RCC 7860 (cell line): ENCODE data around the gene DXO.
A peak's percentile ranks its signal among the peaks of the same experiment; 100 is the strongest.
"Not testable (repeated sequence)": the region's sequence is repeated elsewhere in the genome, so short reads cannot be mapped to it uniquely, and the experiment has no call there.

Experiments
- DNase-seq: peaks from one replicate; pipeline ENCODE4 v3.0.0-alpha.2; 2015; ENCODE audit warnings: low spot score
- FAIRE-seq: peaks from 2 replicates; lab custom pipeline; 2012; peaks lifted over from hg19 to GRCh38; lab: Jason Lieb, UNC

DXO gene

GRCh38 chr6:31980998-31981397, 9.1 kb upstream of the DXO start:
- not testable (repeated sequence) for FAIRE-seq

GRCh38 chr6:31980195-31980876, 8.4 kb upstream of the DXO start:
- not testable (repeated sequence) for FAIRE-seq, DNase-seq

More at GRCh38 chr6:31980998-31981397, 9.1 kb upstream of the DXO start:
- DNase-seq: not testable (repeated sequence)

- FAIRE-seq (no peak), DNase-seq (no peak)
These were observed 7.4 kb upstream of the DXO start for GRCh38 chr6:31979238-31979898.

- FAIRE-seq: no peak
- no peak for DNase-seq
These were observed 6.9 kb upstream of the DXO start for GRCh38 chr6:31978831-31979230.

- FAIRE-seq: no peak
- DNase-seq: no peak
These were observed 6.0 kb upstream of the DXO start for GRCh38 chr6:31977816-31978431.

GRCh38 chr6:31976065-31976464, 4.1 kb upstream of the DXO start:
- not testable (repeated sequence) for FAIRE-seq

GRCh38 chr6:31972709-31973350, 892 bp upstream of the DXO start:
- FAIRE-seq: no peak

More at GRCh38 chr6:31976065-31976464, 4.1 kb upstream of the DXO start:
- not testable (repeated sequence) for DNase-seq

GRCh38 chr6:31971279-31971992, 502 bp downstream of the DXO start:
- FAIRE-seq (no peak), DNase-seq (no peak)

More at GRCh38 chr6:31972709-31973350, 892 bp upstream of the DXO start:
- no peak for DNase-seq

GRCh38 chr6:31970604-31971271, 1.2 kb downstream of the DXO start:
- DNase-seq: peak; percentile 3
- FAIRE-seq: no peak

GRCh38 chr6:31969712-31970603, 2.0 kb downstream of the DXO start:
- no peak for FAIRE-seq

GRCh38 chr6:31968791-31969711, 2.9 kb downstream of the DXO start:
- DNase-seq: no peak
- FAIRE-seq: no peak

More at GRCh38 chr6:31969712-31970603, 2.0 kb downstream of the DXO start:
- DNase-seq: peak; percentile 21

- no peak for FAIRE-seq
- DNase-seq: no peak
These were observed 3.6 kb downstream of the DXO start for GRCh38 chr6:31968326-31968725.

- FAIRE-seq (no peak), DNase-seq (no peak)
These were observed 4.0 kb downstream of the DXO start for GRCh38 chr6:31967926-31968320.

- no peak for FAIRE-seq
These were observed 4.7 kb downstream of the DXO start for GRCh38 chr6:31966997-31967925.

GRCh38 chr6:31966506-31966905, 5.4 kb downstream of the DXO start:
- no peak for FAIRE-seq
- DNase-seq: no peak

More at GRCh38 chr6:31966997-31967925, 4.7 kb downstream of the DXO start:
- no peak for DNase-seq

GRCh38 chr6:31965700-31966099, 6.2 kb downstream of the DXO start:
- no peak for DNase-seq
- FAIRE-seq: no peak

- FAIRE-seq (no peak), DNase-seq (no peak)
These were observed 8.0 kb downstream of the DXO start for GRCh38 chr6:31963921-31964320.
